Raji (cell line): ENCODE results near the gene LTB.

ENCODE experiments used
- POLR2A ChIP-seq: IDR thresholded peaks from 2 replicates; pipeline ENCODE4 v1.6.1; 2011; ENCODE audit warnings: low read depth, low read length, control low read depth; ENCODE audit not compliant: insufficient read depth

The LTB gene

DNA sequence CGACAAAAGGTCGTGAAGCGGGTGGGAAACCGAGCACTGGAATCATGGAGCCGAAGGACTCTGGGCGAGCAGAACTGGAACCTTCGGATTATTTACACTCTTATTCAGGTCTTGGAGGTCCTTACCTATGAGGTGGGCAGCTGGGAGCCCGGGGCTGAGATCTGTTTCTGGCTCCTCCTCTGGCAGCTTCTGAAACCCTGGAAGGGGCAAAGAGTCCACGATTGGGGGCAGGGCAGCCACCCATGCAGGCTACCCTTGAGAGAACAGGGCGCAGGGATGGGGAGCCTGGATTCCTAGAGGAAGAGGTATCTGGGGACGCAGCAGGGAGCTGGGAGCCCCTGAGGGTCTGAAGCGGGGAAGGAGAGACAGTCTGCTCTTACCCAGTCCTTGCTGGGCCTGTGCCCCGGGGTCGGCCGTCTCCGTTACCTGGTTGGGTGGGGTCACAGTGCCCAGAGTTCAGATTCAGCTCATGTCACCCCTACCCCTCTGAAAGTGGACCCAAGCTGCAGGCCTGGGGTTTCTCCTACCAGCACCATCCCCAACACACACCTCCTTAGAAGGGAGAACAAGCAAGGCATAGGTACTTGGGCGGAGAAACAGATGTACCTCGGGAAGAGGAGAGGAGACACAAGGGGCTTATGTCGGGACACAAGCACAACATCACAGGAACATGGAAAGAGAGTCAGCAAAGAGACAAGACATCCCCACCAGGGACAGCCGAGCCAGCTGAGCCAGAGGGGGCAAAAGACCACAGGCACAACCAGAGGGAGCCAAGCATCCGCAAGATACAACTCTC lies 592 bp downstream of the LTB start:
- no peak for TF ChIP-seq POLR2A

- peak; percentile 68 for TF ChIP-seq POLR2A
Observed at GRCh38 chr6:31580807-31581433, 1.3 kb downstream of the LTB start.

- TF ChIP-seq POLR2A, result no peak
Observed at GRCh38 chr6:31580438-31580740, 1.8 kb downstream of the LTB start.

DNA sequence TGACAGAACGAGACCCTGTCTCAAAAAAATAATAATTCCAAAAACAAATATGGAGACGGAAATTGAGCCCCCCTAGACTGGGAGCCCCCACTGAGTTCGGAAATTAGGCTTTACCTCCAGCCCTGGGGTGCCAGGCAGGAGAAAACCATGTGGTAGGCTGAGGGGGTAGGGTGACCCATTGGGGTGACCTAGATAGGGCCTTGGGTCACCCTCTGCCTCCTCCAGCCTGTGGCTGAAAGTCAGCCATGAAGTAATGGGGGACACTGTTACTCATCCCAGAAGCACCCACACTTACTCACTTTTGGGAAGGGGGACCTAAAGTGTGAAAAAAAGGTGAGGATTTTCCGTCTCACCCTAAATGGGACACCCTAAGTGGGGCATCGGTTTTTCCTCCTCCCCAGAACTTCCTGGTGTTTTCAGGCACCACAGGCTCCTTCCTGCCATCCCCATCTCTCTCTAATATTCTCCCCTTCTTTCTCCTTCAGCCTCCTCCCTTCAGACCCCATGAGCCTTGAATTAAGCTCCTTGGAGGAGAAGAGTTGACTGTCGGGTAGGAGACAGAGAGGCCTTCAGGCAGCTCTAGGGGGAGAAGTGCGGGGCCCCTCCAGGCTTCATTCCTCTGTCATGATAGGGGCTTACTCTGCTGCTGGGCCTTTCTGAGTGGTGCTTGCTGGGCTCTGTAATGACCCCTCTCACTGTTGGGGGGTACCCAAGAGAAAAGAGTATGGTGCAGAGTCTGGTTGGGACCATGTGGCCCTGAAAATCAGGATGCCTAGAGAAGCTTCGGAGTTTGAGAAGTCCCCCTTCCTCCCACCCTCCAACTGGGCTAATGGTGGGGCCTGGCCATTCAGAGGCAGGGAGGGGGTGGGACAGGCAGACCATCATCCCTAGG lies 2.4 kb downstream of the LTB start:
- peak; percentile 47; the same call in 1 of the 2 replicates for TF ChIP-seq POLR2A

- no peak for TF ChIP-seq POLR2A
Observed at GRCh38 chr6:31579119-31579505, 3.1 kb downstream of the LTB start.

GRCh38 chr6:31578184-31579118 lies 3.8 kb downstream of the LTB start:
- TF ChIP-seq POLR2A, result no peak; the same call in 1 of the 2 replicates

- no peak for TF ChIP-seq POLR2A
Observed at GRCh38 chr6:31577579-31577966, 4.7 kb downstream of the LTB start.

GRCh38 chr6:31576897-31577578 lies 5.2 kb downstream of the LTB start:
- TF ChIP-seq POLR2A, result 0 out of 2 replicates have a peak, but pooled peaks have one; percentile 16

DNA sequence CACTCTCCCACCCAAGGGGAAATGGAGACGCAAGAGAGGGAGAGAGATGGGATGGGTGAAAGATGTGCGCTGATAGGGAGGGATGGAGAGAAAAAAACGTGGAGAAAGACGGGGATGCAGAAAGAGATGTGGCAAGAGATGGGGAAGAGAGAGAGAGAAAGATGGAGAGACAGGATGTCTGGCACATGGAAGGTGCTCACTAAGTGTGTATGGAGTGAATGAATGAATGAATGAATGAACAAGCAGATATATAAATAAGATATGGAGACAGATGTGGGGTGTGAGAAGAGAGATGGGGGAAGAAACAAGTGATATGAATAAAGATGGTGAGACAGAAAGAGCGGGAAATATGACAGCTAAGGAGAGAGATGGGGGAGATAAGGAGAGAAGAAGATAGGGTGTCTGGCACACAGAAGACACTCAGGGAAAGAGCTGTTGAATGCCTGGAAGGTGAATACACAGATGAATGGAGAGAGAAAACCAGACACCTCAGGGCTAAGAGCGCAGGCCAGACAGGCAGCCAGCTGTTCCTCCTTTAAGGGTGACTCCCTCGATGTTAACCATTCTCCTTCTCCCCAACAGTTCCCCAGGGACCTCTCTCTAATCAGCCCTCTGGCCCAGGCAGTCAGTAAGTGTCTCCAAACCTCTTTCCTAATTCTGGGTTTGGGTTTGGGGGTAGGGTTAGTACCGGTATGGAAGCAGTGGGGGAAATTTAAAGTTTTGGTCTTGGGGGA lies 6.1 kb downstream of the LTB start:
- no peak for TF ChIP-seq POLR2A

DNA sequence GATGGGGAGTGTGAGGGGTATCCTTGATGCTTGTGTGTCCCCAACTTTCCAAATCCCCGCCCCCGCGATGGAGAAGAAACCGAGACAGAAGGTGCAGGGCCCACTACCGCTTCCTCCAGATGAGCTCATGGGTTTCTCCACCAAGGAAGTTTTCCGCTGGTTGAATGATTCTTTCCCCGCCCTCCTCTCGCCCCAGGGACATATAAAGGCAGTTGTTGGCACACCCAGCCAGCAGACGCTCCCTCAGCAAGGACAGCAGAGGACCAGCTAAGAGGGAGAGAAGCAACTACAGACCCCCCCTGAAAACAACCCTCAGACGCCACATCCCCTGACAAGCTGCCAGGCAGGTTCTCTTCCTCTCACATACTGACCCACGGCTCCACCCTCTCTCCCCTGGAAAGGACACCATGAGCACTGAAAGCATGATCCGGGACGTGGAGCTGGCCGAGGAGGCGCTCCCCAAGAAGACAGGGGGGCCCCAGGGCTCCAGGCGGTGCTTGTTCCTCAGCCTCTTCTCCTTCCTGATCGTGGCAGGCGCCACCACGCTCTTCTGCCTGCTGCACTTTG lies 6.8 kb downstream of the LTB start, which contains the start of gene TNF:
TNF (plus strand) TSS at position 231 of the 567 bp plus-strand sequence; CDS start at position 408, 177 bp downstream.
- peak; percentile 98 for TF ChIP-seq POLR2A

- TF ChIP-seq POLR2A, result no peak
Observed at GRCh38 chr6:31574106-31575061, 7.8 kb downstream of the LTB start.
